Upper lobe of right lung (tissue), 1 donor: Measurements from ENCODE around the gene CMSS1. TPM values are rescaled to one million over a fixed set of nuclear protein-coding genes. Genes with fewer than 3 reads are reported as not detected.
A peak's percentile ranks its signal among the peaks of the same experiment; 100 is the strongest.

Experiments
- ATAC-seq: fragments of 200-7000 bp; cut with Tn5 transposase; one replicate; pipeline ENCODE4 v1.9.1; 2020; ENCODE audit warnings: mild to moderate bottlenecking, moderate library complexity
- DNase-seq: peaks from one replicate; pipeline ENCODE4 v3.0.0-alpha.2; 2020
- H3K27ac ChIP-seq: fragments of 200-600 bp; one replicate; pipeline ENCODE4 v1.8.0; 2022
- H3K27me3 ChIP-seq: fragments of 200-600 bp; one replicate; pipeline ENCODE4 v1.8.0; 2022; ENCODE audit warnings: mild to moderate bottlenecking
- H3K36me3 ChIP-seq: fragments of 200-600 bp; one replicate; pipeline ENCODE4 v1.8.0; 2022
- H3K4me1 ChIP-seq: fragments of 200-600 bp; one replicate; pipeline ENCODE4 v1.8.0; 2022
- H3K4me3 ChIP-seq: fragments of 200-600 bp; one replicate; pipeline ENCODE4 v1.8.0; 2022; ENCODE audit warnings: mild to moderate bottlenecking
- H3K9me3 ChIP-seq: fragments of 200-600 bp; one replicate; pipeline ENCODE4 v1.8.0; 2022
- intact Hi-C: fragments of 100-400 bp; cut with DNase I; formaldehyde crosslinking; loops from one replicate; pipeline ENCODE4 v1.11.0; 2022
- total RNA-seq: library from RNA; stranded (reverse); fragmentation: NEBNext Ultra II Directional; extraction: Animal tissue kit (Norgen Biotek cat#: 25700); gene quantifications from one replicate; pipeline ENCODE4 v1.2.1, GENCODE V29; 2021
- TF ChIP-seq, protein P1 (sequence below): fragments of 200-600 bp; IDR thresholded peaks from one replicate; pipeline ENCODE4 v1.8.0; 2022; ENCODE audit warnings: antibody characterized with exemption
- donor health status: DM: no; HTN: yes; CAD: no; lungs with severe emphysema.

The CMSS1 gene
- total RNA-seq, 1 donor from 2014 or later = 20.6 TPM

DNA sequence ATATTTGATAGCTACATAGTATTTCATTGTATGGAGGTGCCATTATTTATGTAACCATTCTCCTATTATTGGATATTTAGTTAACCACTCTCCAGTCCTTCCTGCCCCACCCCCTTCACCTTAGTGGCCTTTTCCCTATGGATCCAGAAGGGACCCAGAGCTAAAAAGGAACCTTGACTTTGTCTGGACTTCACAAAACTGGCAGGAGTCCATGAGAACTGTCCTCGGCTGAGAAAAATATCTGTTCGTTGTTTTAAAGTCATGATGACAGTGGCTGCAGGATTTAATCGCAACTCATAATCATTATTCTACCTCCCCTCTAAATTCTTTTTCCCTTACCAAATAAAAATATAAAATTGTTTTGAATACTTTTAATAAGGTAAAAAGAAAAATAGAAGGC, 129.7 kb downstream of the CMSS1 start:
- TF ChIP-seq, protein P1, sequence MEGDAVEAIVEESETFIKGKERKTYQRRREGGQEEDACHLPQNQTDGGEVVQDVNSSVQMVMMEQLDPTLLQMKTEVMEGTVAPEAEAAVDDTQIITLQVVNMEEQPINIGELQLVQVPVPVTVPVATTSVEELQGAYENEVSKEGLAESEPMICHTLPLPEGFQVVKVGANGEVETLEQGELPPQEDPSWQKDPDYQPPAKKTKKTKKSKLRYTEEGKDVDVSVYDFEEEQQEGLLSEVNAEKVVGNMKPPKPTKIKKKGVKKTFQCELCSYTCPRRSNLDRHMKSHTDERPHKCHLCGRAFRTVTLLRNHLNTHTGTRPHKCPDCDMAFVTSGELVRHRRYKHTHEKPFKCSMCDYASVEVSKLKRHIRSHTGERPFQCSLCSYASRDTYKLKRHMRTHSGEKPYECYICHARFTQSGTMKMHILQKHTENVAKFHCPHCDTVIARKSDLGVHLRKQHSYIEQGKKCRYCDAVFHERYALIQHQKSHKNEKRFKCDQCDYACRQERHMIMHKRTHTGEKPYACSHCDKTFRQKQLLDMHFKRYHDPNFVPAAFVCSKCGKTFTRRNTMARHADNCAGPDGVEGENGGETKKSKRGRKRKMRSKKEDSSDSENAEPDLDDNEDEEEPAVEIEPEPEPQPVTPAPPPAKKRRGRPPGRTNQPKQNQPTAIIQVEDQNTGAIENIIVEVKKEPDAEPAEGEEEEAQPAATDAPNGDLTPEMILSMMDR = no peak
- H3K9me3 ChIP-seq = no peaks in the 10 kb centered on the region
- H3K36me3 ChIP-seq = no peaks in the 10 kb centered on the region
- ATAC-seq = no peak
- H3K27ac ChIP-seq = no peak overlapping the region
- H3K4me1 ChIP-seq = peaks cover 20% of the 10 kb centered on the region
- no peak overlapping the region for H3K4me3 ChIP-seq
- no peak for DNase-seq
- no peaks in the 10 kb centered on the region for H3K27me3 ChIP-seq
- intact Hi-C loops = no loop called here

- intact Hi-C loops = no loop called here
- Histone ChIP-seq H3K4me1 (peaks cover 20% of the 10 kb centered on the region), H3K9me3 (no peaks in the 10 kb centered on the region), H3K27ac (no peak overlapping the region), H3K36me3 (no peaks in the 10 kb centered on the region), H3K4me3 (no peak overlapping the region), H3K27me3 (no peaks in the 10 kb centered on the region)
- ATAC-seq (no peak), DNase-seq (no peak)
- TF ChIP-seq, protein P1 = no peak
These were observed 130.9 kb downstream of the CMSS1 start for GRCh38 chr3:99948467-99949089.

DNA sequence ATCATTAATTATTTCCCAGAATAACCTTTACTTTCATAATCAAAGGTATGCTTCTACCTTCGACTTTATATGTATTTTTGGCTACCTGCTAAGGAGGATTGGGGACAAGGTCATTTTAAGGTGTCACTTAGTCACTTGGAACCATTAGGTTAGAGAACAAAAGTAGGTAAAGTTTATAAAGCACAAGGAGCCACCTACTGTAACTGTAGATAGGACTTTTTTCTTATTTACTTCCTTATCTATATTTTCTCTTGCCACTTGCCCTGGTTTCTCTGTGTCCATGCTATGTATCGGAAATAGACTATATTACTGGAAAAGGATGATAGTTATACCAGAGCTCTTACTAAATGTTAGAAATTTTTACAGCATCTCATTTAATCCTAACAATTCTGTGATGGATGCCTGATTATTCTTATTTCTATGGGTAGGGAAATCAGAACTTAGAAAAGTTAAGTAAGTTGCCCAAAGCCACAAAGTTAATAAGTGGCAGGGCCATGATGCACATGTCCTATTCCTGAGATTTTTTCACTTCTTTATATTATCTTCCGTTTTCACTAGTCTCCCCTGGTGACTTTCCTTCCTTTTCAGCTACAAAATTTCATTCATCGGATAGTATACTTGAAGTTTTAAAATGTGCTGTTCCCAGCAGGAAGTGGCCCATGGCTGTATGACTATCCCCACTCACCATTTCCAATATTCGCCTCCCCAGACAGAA, 132.5 kb downstream of the CMSS1 start:
- Histone ChIP-seq H3K4me1 (peaks cover 7% of the 10 kb centered on the region), H3K9me3 (no peaks in the 10 kb centered on the region), H3K27me3 (no peaks in the 10 kb centered on the region), H3K27ac (no peak overlapping the region), H3K4me3 (no peak overlapping the region), H3K36me3 (no peaks in the 10 kb centered on the region)
- ATAC-seq = no peak
- TF ChIP-seq, protein P1 = no peak
- intact Hi-C loops = no loop called here
- DNase-seq = no peak

DNA sequence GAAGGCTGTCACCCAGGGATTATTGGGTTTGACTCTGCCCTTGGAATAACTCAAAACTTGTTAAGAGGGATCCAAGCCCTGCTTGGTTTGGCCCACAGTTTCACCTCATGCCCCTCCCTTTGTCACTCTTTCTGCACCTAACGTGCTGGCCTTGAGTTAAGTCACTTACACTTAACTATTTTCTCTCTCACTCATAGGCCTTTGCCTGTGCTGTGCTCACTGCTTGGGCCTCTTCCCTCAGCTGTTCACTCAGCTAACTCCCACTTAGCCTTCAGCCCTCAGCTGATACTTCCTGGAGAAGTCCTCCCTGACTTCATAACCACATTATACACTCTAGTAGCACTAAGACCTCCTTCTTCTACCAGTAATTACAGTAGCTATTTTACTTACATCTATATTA, 133.3 kb downstream of the CMSS1 start:
- DNase-seq (no peak), ATAC-seq (peak; percentile 45)
- intact Hi-C loops = no loop called here
- Histone ChIP-seq H3K4me3 (no peak overlapping the region), H3K27ac (no peak overlapping the region), H3K27me3 (no peaks in the 10 kb centered on the region), H3K36me3 (no peaks in the 10 kb centered on the region), H3K9me3 (no peaks in the 10 kb centered on the region), H3K4me1 (no peaks in the 10 kb centered on the region)
- TF ChIP-seq, protein P1 = no peak

DNA sequence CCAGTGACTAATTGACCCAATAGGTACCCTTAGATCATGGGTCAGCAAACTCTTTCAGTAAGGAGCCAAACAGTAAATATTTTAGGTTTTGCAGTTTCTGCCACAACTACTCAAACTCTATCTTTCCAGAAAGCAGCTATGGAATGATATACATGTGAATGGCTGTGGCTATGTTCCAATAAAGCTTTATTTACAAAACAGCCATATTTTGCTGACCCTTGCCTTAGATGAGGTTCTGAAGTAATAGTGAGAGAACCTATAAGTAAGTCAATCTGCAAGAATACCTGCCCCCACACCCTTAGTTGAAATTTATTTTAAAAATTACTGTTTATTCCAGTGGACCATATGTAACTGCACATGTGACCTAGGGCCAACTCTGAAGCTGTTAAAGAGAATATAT, 134.0 kb downstream of the CMSS1 start:
- H3K4me3 ChIP-seq = no peak overlapping the region
- H3K36me3 ChIP-seq = no peaks in the 10 kb centered on the region
- no peaks in the 10 kb centered on the region for H3K27me3 ChIP-seq
- H3K27ac ChIP-seq = no peak overlapping the region
- intact Hi-C loops = no loop called here
- H3K4me1 ChIP-seq = no peaks in the 10 kb centered on the region
- TF ChIP-seq, protein P1 = no peak
- no peak for ATAC-seq
- no peaks in the 10 kb centered on the region for H3K9me3 ChIP-seq
- no peak for DNase-seq
